IMR-90 (cell line): ENCODE data around the gene STYXL1.

Experiments used
- CEBPB ChIP-seq: IDR thresholded peaks from 2 replicates; pipeline ENCODE4 v1.6.1; 2012; ENCODE audit warnings: low read depth, low read length, improper control_type of control experiment
- CTCF ChIP-seq: conservative IDR thresholded peaks from 2 replicates; pipeline ENCODE4 v1.5.1; 2012; ENCODE audit warnings: mild to moderate bottlenecking, low read depth, low read length, improper control_type of control experiment
- FOS ChIP-seq: fragments of 150-350 bp; IDR thresholded peaks from 2 replicates; pipeline ENCODE4 v1.6.1; 2016; ENCODE audit warnings: low read depth, low read length
- MXI1 ChIP-seq: IDR thresholded peaks from 2 replicates; pipeline ENCODE4 v1.6.1; 2012; ENCODE audit warnings: low read depth, mild to moderate bottlenecking, low read length, moderate library complexity, borderline replicate concordance
- POLR2A ChIP-seq: IDR thresholded peaks from 2 replicates; pipeline ENCODE4 v1.6.1; 2012; ENCODE audit warnings: mild to moderate bottlenecking, low read depth, low read length
- RAD21 ChIP-seq: IDR thresholded peaks from 2 replicates; pipeline ENCODE4 v1.6.1; 2012; ENCODE audit warnings: low read length, improper control_type of control experiment
- RFX5 ChIP-seq: IDR thresholded peaks from 2 replicates; pipeline ENCODE4 v1.8.0; 2012; ENCODE audit warnings: low read depth, mild to moderate bottlenecking, low read length, moderate library complexity

- TF ChIP-seq CTCF (no peak), MXI1 (no peak), CEBPB (no peak), RAD21 (no peak), FOS (no peak), POLR2A (no peak), RFX5 (no peak)
Observed at GRCh38 chr7:75984130-75985008, 63.4 kb downstream of the STYXL1 start.
